Gastrocnemius medialis (tissue), 4 donors: Measurements from ENCODE around the gene STX8.

Experiments used
- CTCF ChIP-seq, 5 experiments: fragments of 450-650 bp in 3 of 5; fragments of 200-600 bp in 2 of 5; sonication (generic) in 2 of 5; IDR thresholded peaks in 4 of 5; conservative IDR thresholded peaks in 1 of 5; 1 replicate in 4 of 5; 2 replicates in 1 of 5; pipeline ENCODE4 v1.5.1; 2016 to 2019; ENCODE audit warnings: antibody characterized with exemption in 5 of 5, mild to moderate bottlenecking in 3 of 5, moderate library complexity in 3 of 5
- POLR2A ChIP-seq, 2 donors: fragments of 450-650 bp; IDR thresholded peaks; one replicate each; pipeline ENCODE4 v1.6.1; 2017; ENCODE audit warnings: antibody characterized with exemption in 2 of 2, mild to moderate bottlenecking in 2 of 2, moderate library complexity in 2 of 2

GRCh38 chr17:9434642-9435057, 141.0 kb downstream of the STX8 start:
- TF ChIP-seq CTCF (IDR thresholded peaks at IDR 0.05 in 4 of 5, conservative IDR thresholded peaks at IDR 0.05 in 1 of 5) = no peak
- no peak for TF ChIP-seq POLR2A (IDR thresholded peaks at IDR 0.05)
